GM11168 (cell line): ENCODE data around the gene DUOXA1.
"Not testable (repeated sequence)": the region's sequence is repeated elsewhere in the genome, so short reads cannot be mapped to it uniquely, and the experiment has no call there.

ENCODE experiments used
- in situ Hi-C: fragments of 300-500 bp; cut with MboI; formaldehyde crosslinking; loops from one replicate; pipeline ENCODE4 v1.12.0; 2022; ENCODE audit warnings: low sequenced_read_pairs; ENCODE audit not compliant: unreplicated experiment

Gene DUOXA1

GRCh38 chr15:45116006-45116481 lies 13.6 kb downstream of the DUOXA1 start:
- in situ Hi-C loops = no loop called here

DNA sequence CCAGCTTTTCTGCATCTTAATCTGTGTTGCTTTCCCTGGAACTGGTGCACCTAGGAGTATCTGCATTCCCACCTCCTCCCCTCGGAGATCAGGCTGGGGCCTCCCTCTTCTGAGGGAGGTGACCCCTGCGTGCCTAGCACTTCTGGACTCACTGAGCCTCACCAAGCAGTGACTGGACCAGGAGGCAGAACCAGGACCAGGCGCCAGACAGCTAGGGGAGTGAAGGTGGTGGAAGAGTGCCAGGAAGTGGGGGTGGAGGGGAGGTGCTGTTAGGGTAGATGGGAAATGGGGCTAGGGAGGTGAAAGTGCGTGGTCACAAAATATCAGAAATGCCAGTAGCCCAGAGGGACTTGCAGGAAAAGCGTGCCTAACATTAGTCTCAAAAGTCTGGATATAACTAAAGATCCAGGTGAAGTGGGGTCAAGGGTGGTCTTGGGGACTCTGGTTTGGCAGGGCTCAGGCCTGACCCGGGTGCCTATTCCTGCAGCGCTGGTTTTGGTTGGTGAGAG lies 14.3 kb downstream of the DUOXA1 start:
- in situ Hi-C loops = no loop called here

DNA sequence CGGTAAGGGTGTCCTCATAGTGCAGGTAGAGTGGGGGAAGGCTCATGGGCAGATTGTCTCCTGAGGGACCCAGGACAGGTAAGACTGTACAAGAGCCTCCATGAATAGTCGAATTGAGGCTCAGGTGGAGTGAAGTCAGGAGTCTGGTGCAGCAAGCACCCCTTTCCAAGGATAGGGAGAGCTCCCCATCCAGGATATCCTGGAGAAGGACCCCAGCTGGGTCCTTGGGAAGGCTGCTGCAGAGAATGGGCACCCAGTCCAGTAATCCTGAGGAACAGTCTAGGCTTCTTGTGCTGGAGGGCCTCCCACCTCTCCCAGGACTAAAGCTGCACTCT lies 15.0 kb downstream of the DUOXA1 start:
- in situ Hi-C loops = no loop called here

- in situ Hi-C loops = no loop called here
Observed at GRCh38 chr15:45114076-45114750, 15.5 kb downstream of the DUOXA1 start, which contains the start of the genes DUOX2 and DUOXA2. Gene DUOX2, minus strand, starts transcription at chr15:45114172. Its CDS starts 761 bp downstream, at chr15:45113411. Gene DUOXA2, plus strand, starts transcription at chr15:45114326. Its CDS starts 280 bp downstream, at chr15:45114606.

- in situ Hi-C loops = no loop called here
Observed at GRCh38 chr15:45113380-45113990, 16.2 kb downstream of the DUOXA1 start.

DNA sequence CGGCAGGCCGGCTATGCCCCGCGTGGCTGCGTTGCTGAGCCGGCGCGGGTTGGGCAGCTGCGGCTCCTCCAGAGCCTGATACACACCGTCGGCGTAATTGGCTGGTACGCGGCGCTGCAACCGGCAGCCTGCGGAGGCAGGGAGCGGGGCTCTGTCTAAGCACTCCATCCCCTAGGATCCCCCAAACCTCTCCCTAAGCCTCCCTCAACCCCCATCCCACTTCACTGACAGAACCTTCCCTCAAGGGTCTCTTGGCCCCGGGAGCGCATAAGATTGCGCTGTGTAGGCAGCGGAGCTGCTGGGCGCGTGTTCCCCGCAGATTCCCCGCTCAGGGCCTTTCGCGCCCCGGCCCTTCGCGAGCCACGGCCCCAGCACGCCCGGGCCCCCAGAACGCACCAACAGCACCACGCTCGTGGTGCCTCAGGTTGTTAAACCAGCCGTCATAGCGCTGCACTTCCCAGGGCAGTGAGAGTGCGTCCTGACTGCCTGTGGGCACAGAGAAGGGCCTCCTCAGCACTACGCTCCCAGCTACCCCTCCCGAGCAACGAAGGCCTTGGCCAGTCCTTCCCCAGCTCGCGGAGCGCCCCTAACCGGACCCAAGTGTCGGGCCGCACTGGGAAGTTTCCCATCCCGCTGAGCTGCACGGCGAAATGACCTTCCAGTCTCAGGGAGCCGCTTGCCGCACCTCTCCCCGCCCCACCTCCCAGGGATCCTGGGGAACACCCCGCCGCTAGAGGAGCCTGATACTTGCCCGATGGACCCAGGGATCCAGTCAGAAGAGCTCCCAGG lies 16.9 kb downstream of the DUOXA1 start:
- in situ Hi-C loops = no loop called here

- in situ Hi-C loops = no loop called here
Observed at GRCh38 chr15:45112143-45112590, 17.5 kb downstream of the DUOXA1 start.

GRCh38 chr15:45111390-45112142 lies 18.1 kb downstream of the DUOXA1 start:
- in situ Hi-C loops = no loop called here

- in situ Hi-C loops = no loop called here
Observed at GRCh38 chr15:45110256-45110820, 19.3 kb downstream of the DUOXA1 start.

DNA sequence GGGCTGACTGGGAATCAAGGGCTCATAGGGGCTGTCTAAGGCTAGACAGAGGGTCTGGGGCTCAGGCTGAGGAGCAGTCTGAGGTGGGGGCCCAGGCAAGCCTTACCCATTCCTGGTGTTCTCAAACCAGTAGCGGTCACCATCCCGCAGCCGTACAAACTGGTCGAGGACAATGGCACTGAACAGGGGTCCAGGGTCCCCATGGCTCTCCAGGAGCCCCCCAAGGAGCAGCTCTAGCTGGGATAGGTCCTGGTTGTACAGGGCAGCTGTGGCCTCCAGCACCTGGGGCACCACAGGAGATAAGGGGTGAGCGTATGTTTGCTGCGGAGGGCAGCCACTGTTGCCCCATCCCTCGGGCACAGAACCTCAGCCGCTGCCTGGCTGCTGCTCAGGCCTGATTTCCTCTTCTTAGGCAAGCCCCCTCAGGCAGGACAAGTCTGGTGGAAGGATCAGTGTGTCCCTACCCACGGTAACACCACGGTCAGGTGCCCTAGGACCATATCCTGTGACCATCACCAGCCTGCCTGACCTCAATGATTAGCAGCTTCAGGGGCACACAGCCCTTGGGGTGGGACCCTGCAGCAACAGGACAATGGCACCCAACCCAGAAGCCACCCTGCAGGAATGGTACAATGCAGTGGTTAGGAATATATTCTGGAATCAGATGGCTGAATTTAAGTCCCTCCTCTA lies 21.6 kb downstream of the DUOXA1 start:
- in situ Hi-C loops = no loop called here

GRCh38 chr15:45106002-45106790 lies 23.5 kb downstream of the DUOXA1 start:
- in situ Hi-C loops = no loop called here

DNA sequence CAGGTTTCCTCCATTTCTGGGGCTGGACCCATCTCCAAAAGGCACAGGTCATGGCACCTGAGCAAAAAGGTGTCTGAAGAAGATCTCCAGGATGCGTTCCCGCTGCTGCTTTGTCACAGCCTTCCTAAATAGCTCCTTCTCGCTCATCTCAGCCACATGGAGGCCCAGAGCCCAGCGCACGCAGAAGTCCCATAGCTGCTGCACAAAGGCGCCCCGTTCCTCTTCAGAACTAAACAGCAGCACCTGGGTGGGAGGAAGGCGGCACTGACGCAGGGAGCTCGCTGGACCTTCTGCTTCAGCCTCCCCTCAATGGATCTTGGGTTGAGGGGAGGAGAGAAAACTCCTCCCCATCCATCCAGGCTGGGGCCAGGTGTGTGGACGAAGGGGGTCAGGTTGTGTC lies 24.1 kb downstream of the DUOXA1 start:
- in situ Hi-C loops = no loop called here

DNA sequence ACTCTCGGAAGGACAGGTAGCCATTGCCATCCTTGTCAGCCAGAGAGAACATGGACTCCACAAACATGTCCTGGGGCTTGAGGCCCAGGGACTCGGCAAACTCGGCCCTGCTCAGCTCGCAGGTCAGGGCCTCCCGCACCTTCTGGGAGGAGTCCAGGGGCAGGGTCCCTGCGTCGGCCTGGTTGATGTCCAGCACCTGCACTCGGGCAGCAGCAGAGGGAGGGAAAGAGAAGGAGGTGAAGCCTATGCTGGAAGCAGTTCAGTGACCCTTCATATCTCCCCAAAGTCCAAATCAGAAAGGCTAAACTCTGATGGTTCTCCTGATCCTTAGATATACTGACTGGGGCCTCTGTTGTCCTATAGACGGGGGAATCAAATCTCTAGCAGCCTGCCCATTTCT lies 25.5 kb downstream of the DUOXA1 start:
- in situ Hi-C loops = not testable (repeated sequence)

DNA sequence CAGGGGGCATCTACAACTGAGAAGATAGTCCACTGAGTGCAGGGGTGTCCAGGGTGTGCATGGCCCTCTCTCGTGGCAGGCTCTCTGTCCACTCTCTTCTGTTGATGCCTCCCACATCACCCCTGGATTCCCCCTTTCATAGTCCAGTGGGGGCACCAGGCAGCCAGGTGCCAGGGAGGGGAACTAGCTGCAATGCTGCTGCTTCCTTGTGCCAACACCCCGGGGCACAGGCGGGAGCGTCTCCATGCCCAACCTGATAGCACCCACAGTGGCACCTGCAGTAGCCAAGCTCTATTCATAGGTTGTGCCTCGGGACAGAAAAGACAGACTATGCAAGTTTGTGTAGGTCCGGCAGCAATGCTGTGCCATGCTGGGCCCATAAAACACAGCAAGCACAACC lies 27.5 kb downstream of the DUOXA1 start:
- in situ Hi-C loops = no loop called here

- in situ Hi-C loops = no loop called here
Observed at GRCh38 chr15:45101749-45102148, 27.9 kb downstream of the DUOXA1 start.

GRCh38 chr15:45100884-45101625 lies 28.6 kb downstream of the DUOXA1 start:
- in situ Hi-C loops = no loop called here

DNA sequence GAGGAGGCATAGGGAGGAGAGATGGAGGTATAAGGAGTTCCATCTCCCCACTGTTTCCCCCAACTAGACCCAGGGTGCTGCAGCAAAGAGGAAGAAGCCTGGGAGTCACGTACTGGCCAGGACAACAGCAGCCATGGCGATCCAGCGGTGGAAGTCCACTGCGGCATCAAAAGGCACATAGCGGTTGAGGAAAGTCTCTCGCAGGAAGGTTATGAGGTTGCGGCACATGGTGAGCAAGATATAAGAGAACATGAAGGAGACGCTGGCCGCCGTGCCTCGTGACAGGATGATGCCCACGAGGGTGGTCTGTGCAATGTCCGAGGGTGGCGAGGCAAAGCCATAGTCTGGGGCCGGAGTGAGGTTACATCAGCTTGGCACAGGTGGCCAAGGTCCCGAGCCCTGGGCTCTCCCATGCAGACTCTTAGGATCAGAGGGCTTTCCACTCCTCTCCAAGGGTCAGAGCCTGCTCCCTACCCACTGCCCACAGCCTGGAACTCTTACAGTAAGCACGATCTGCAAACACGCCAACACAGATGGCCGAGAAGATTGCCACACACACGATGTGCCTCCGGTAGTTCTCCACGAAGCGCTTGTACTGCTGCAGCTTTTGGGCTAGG lies 30.0 kb downstream of the DUOXA1 start:
- in situ Hi-C loops = no loop called here
